BJ (cell line): ENCODE results near the gene C7orf25. TPM values are rescaled to one million over a fixed set of nuclear protein-coding genes. Genes with fewer than 3 reads are reported as not detected.

Experiments
- CTCF ChIA-PET: fragments of 350-600 bp; formaldehyde crosslinking; extraction: SDS; loops from one replicate; lab custom pipeline; 2021; ENCODE audit warnings: antibody characterized with exemption, inconsistent platforms; lab: Yijun Ruan, JAX
- POLR2A ChIA-PET: fragments of 300-600 bp; sonication (Branson Sonifier 250); formaldehyde crosslinking; extraction: SDS; loops from one replicate; lab custom pipeline; 2021; ENCODE audit warnings: antibody characterized with exemption; lab: Charles Lee
- DNase-seq: peaks from one replicate; pipeline ENCODE4 v3.0.0-alpha.2; 2011; ENCODE audit warnings: low read depth
- H3K27me3 ChIP-seq: 2 replicates; pipeline ENCODE4 v1.6.0; 2011; ENCODE audit warnings: low read length; ENCODE audit not compliant: control insufficient read depth, insufficient read depth
- H3K36me3 ChIP-seq: 2 replicates; pipeline ENCODE4 v1.5.1; 2011; ENCODE audit warnings: low read length; ENCODE audit not compliant: control insufficient read depth, insufficient read depth
- H3K4me3 ChIP-seq: 2 replicates; pipeline ENCODE4 v1.5.1; 2011; ENCODE audit warnings: low read depth, mild to moderate bottlenecking, control low read depth, low read length
- polyA plus RNA-seq: library from polyadenylated mRNA; depleted of rRNA; stranded (reverse); fragments of >200 nt; gene quantifications from 2 replicates; pipeline ENCODE4 v1.2.3, GENCODE V29; 2011
- TF ChIP-seq, protein P1 (sequence below): IDR thresholded peaks from 2 replicates; pipeline ENCODE4 v1.5.1; 2011; ENCODE audit warnings: low read depth, mild to moderate bottlenecking, control low read depth, inconsistent platforms, low read length, moderate library complexity; ENCODE audit not compliant: insufficient read depth

The C7orf25 gene
- polyA plus RNA-seq, 1 experiment: 4.8 TPM

DNA sequence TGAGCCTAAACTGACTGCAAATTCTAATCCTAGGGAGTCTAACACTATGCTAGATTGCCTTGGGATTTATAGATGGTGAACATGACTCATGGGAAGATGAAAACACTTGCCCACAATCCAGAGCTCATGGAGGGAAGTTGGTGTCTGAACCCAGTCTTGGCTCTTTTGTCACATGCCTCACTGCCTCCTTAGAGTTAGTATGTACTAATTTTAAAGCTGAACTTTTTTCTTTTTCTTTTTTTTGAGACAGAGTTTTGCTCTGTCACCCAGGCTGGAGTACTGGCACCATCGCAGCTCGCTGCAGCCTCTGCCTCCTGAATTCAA is 34.7 kb upstream of the C7orf25 start:
- no peak for DNase-seq
- TF ChIP-seq, protein P1, sequence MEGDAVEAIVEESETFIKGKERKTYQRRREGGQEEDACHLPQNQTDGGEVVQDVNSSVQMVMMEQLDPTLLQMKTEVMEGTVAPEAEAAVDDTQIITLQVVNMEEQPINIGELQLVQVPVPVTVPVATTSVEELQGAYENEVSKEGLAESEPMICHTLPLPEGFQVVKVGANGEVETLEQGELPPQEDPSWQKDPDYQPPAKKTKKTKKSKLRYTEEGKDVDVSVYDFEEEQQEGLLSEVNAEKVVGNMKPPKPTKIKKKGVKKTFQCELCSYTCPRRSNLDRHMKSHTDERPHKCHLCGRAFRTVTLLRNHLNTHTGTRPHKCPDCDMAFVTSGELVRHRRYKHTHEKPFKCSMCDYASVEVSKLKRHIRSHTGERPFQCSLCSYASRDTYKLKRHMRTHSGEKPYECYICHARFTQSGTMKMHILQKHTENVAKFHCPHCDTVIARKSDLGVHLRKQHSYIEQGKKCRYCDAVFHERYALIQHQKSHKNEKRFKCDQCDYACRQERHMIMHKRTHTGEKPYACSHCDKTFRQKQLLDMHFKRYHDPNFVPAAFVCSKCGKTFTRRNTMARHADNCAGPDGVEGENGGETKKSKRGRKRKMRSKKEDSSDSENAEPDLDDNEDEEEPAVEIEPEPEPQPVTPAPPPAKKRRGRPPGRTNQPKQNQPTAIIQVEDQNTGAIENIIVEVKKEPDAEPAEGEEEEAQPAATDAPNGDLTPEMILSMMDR: no peak
- ChIA-PET POLR2A (no interaction called here), CTCF (interaction anchor here (1.0 to 2.3 kb wide), 3 partner anchors 11 to 314 kb away, joined by 3 to 7 read pairs (median 4); no protein-coding TSS in a partner anchor)
- H3K36me3 ChIP-seq: no peaks in the 10 kb centered on the region
- H3K4me3 ChIP-seq: no peak overlapping the region
- no peaks in the 10 kb centered on the region for H3K27me3 ChIP-seq

GRCh38 chr7:42945821-42946626 is 34.2 kb upstream of the C7orf25 start:
- CTCF ChIA-PET: interaction anchor here (1.0 to 2.3 kb wide), 7 partner anchors 11 to 494 kb away, joined by 3 to 7 read pairs (median 4); no protein-coding TSS in a partner anchor
- TF ChIP-seq, protein P1: no peak
- DNase-seq: no peak
- no peaks in the 10 kb centered on the region for H3K27me3 ChIP-seq
- no peaks in the 10 kb centered on the region for H3K36me3 ChIP-seq
- POLR2A ChIA-PET: no interaction called here
- H3K4me3 ChIP-seq: no peak overlapping the region

DNA sequence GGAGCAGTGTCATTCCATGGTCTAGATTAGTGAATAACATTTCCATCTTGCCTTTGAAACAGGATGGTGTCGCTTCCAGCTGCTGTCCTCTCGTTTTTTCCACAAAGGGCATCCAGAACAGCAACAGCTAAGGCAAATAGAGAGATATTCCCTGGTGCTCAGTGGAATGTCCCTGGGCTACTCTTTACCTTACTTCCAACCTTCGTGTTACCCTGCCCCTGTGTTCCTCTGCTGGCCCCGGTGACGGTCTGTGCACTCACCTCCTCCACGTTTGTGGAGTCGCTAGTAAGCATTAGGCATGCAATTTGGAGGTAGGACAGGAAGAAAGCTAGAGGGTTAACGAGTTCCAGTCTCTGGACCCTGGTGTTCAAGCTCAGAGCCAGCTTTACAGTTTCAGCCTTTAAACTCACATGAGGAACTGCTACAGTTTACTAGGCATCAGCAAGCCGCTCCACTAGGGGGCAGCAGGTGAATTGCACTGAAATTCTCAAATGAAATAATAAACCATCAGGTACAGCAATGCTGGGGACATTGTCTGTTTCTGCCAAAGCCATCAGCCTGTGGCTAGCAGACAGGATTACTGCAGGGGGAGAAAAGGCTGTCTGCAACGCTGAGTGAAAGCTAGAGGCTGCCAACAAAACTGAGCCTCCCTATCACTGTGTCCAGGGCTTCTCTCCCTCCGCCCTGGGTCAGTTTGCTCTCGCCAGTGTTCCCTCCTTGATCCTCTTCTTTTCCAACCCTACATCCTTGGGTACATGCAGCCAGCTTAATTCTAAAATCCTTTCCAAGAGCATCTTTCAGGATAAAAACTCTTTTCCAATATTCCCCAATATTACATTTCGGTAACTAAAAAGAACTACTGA is 29.3 kb upstream of the C7orf25 start:
- no peak for DNase-seq
- POLR2A ChIA-PET: no interaction called here
- Histone ChIP-seq H3K4me3 (no peak overlapping the region), H3K36me3 (peaks cover 3% of the 10 kb centered on the region; the same call in 1 of the 2 replicates), H3K27me3 (no peaks in the 10 kb centered on the region)
- CTCF ChIA-PET: interaction anchor here (0.6 to 4.3 kb wide), 36 partner anchors 9 to 1000 kb away, joined by 3 to 67 read pairs (median 4); partner anchors contain the start of genes MRPL32 and PSMA2
- TF ChIP-seq, protein P1: peak; percentile 93

DNA sequence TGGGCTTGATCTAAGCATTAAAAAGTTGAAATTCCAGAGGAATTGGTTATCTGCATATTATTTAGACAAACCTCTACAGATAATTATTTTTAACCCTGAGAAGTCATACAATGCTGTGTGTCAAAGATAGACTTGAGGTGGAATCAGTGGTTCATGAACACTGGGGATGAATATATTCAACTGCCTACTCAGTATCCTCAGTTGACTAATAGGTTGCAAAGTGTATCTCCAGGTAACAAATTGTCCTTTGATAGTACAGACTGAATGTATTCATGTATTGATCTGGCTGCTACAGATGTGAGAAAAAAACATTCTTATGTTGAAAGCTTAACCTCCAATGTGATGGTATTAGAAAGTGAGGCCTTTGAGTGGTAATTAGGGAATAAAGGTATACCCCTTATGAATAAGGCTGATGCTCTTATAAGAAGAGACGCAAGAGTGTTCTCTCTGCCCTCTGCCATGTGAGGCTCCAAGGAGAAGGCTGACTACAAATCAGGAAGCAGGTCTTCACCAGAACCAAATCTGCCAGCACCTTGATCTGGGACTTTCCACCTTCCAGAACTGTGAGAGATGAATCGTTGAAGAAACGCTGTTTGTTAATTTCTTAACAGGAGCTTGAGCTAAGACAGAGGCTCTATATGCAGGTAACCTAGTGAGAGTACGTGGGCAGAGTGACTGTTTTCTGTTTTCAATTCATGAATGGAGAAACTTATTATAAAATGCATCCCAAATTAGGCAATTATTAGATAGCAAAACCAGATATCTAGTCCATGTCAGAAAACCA is 27.8 kb upstream of the C7orf25 start:
- ChIA-PET POLR2A (no interaction called here), CTCF (interaction anchor here (1.1 to 4.3 kb wide), 3 partner anchors 10 to 322 kb away, joined by 4 to 67 read pairs (median 5); no protein-coding TSS in a partner anchor)
- Histone ChIP-seq H3K27me3 (no peaks in the 10 kb centered on the region), H3K36me3 (peaks cover 3% of the 10 kb centered on the region; the same call in 1 of the 2 replicates), H3K4me3 (no peak overlapping the region)
- TF ChIP-seq, protein P1: no peak
- DNase-seq: no peak
